Ovary (tissue), 3 donors: ENCODE data around the gene P3H2.

Source experiments
- POLR2A ChIP-seq: fragments of 450-650 bp; IDR thresholded peaks from one replicate; pipeline ENCODE4 v1.6.1; 2017; ENCODE audit warnings: antibody characterized with exemption, mild to moderate bottlenecking, moderate library complexity
- TF ChIP-seq, protein P1 (sequence below), 3 donors: fragments of 450-650 bp in 2 of 3; fragments of 200-600 bp in 1 of 3; IDR thresholded peaks; one replicate each; pipeline versions ENCODE4 v1.5.1 to v1.8.0; 2016 to 2022; ENCODE audit warnings: antibody characterized with exemption in 3 of 3, mild to moderate bottlenecking in 1 of 3
- donor health status: DM: no; HTN: no; CAD: no.

DNA sequence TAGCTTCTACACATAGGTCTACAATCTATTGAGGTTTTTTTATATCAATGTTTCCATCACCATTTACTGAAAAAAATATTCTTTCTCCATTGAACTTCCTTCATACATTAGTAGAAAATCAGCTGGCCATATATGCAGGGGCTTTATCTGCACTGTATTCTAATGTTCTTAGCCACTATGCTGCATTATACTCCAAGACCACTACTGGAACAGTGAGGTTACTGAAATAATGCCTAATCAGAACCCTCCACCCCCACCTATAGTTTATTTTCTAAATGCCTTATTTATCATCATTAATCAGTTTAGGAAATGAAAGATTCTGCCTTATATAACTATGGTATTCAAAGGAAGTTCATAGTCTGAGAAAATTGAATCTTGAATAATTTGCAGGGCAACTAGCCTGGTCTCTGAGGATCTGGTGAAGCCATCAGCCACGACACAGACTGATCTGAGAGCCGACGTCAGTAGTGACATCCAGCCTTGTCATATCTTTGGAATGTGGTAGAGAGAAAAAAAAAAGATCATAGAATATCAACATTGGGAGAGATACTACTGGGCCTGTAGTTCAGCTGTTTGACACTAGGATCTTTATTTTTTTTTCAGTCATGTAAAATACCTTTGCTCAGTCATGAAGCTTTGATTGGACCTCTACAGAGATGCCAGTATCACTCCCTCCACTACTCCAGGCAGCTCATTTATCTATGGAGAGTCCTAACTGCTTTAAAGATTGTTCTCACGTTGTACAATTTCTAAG, 66.6 kb downstream of the P3H2 start:
- TF ChIP-seq, protein P1, sequence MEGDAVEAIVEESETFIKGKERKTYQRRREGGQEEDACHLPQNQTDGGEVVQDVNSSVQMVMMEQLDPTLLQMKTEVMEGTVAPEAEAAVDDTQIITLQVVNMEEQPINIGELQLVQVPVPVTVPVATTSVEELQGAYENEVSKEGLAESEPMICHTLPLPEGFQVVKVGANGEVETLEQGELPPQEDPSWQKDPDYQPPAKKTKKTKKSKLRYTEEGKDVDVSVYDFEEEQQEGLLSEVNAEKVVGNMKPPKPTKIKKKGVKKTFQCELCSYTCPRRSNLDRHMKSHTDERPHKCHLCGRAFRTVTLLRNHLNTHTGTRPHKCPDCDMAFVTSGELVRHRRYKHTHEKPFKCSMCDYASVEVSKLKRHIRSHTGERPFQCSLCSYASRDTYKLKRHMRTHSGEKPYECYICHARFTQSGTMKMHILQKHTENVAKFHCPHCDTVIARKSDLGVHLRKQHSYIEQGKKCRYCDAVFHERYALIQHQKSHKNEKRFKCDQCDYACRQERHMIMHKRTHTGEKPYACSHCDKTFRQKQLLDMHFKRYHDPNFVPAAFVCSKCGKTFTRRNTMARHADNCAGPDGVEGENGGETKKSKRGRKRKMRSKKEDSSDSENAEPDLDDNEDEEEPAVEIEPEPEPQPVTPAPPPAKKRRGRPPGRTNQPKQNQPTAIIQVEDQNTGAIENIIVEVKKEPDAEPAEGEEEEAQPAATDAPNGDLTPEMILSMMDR (IDR thresholded peaks at IDR 0.05), result no peak
- TF ChIP-seq POLR2A, result no peak
